Measurements from ENCODE around the gene ZNF26. TPM values are rescaled to one million over a fixed set of nuclear protein-coding genes. Genes with fewer than 3 reads are reported as not detected.

The ZNF26 gene
- total and polyA plus RNA-seq, 2 of the 8 experiments (the other 6 are each of a cell fraction or from before 2014, with no cell fraction given), result 5.8 to 8.4 TPM

DNA sequence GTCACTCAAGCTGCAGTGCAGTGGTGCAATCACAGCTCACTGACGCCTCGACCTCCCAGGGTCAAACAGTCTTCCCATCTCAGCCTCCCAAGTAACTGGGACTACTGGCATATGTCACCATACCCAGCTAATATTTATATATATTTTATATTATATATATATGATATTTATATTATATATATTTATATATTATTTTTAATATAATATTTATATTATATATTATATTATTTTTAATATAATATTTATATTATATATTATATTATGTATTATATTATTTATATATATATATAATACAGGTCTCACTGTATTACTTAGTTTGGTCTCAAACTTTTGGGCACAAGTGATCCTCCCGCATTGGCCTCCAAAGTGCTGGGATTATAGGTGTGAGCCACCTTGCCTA is 60.5 kb downstream of the ZNF26 start (continued):
- TF ChIP-seq FOSL1 (IDR thresholded peaks at IDR 0.05; ENCODE audit: insufficient read depth, low read depth, low read length), result no peak

Data from H1 (cell line).